Activated CD4-positive, alpha-beta T cell treated with anti-CD3 and anti-CD28 coated beads, Interleukin-2, Interleukin-6, amounts not matched to agents 100 ng/mL and 50 ng/mL, durations not matched to agents 16 hours and 8 hours (primary cell): ENCODE results near the gene MYO9B.

Experiments
- DNase-seq: peaks from one replicate; pipeline ENCODE4 v3.0.0-alpha.2; 2020

The MYO9B gene

DNA sequence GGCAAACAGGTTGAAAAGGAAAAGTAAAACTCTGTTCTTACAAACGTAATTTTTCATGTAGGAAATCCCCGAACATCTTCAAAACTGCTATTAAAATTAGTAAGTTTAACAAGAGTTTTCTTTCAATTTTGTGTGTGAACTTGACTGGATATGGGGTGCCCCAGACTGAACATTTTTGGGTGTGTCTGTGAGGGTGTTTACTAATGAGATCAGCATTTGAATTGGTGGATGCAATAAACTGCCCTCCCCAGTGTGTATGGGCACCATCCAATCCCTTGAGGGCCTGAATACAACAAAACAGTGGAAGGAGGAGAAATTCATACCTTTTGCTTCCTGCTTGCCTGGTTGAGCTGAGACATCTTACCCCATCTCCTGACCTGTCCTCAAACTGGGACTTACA, 12.1 kb upstream of the MYO9B start:
- DNase-seq, result no peak

DNA sequence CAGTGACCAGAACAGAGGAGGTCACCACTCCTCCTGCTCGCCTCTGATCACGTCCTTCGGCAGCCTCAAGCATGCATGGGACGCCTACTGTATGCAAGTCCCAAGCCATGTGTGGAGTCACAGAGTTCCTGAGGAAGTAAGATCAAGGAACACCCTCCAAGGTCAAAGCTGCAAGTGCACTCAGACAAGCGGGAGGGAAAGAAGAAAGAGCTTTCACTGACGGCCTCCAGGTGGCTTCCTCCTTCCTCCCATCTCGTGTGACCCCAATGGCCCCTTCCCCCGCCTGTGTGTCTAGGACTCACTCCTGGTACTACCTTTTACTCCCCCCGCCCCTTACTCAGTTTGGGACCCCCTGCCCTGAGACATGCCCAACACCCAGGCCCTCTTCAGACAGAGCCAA, 6.4 kb upstream of the MYO9B start:
- no peak for DNase-seq

DNA sequence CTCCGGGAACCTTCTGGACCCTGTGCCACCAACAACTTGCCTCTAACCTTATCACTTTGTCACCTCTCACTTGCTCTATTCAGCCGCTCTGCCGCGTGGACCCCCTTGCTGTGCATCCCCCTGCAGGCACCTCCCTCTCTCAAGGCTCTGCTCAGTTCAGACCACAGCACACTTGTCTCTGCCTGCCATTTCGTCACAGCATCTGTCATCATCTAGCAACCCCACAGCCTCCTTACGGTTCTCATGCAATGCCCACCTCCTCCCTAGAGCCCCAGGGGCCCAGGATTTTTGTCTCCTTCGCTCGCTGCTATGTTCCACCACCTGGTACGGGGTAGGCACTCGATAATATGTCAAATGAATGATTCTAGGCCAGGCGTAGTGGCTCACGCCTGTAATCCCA, 5.2 kb upstream of the MYO9B start:
- no peak for DNase-seq

DNA sequence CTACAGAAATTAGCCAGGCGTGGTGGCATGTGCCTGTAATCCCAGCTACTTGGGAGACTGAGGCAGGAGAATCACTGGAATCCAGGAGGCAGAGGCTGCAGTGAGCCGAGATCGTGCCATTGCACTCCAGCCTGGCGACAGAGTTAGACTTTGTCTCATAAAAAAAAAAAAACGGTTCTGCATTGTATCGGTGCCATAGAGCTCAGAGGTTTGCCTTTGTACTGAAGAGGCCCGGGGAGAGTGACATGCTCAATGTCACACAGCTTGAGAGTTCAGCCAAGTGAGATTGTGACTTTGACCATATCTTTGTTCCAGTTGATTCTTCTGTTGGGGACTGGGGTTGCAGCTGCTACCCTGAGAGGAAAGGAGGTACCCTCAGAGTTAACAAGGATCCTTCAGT, 4.7 kb upstream of the MYO9B start:
- DNase-seq, result no peak

DNA sequence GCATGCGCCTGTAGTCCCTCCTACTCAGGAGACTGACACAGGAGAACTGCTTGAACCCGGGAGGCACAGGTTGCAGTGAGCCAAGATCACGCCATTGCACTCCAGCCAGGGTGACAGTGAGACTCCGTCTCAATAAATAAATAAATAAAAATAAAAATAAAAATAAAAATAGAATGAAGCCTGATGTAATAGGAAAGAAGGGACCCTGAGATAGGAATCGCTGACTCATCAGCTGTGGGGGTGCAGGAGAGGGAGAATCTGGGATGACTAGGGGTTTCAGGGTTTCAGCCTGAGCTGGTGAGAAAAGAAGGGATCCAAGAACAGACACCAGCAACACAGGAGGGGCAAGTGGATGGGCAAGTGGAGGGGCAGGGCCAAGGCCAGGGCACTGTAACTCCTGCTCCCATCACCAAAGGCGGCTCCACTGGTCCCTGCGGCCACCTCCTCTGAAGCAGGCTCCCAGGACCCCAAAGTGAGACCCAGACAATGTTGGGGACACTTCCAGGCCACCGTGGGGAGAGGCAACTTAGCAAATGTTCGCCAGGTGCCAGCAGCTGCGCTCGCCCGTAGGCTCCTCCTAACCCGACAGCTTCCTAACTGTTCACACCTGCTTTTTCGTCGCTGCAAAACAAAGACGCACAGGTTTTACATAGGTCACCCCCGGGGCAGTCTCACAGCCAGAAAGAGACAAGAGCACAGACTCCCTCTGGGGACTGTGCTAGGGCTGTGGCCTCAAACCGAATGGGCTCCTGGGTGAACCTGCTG, 1.5 kb upstream of the MYO9B start:
- no peak for DNase-seq

DNA sequence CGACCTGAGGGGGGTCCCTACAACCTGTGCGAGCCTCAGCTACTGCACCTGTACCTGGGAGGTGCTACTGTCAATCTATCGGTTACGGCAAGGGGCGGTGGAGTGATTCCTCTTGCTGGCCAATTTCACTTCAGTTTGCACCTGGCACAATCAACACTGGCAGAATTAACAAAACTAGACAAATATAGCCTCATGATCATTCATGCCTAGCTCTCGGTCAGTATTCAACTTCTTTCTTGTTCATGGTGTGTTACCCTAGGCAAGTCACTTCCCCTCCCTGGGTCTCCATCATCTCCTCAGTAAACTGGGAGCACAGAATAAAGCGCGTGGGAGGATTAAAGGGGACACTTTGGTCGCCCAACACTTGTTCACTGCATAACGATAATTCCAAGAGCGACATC, 943 bp upstream of the MYO9B start:
- DNase-seq, result no peak

DNA sequence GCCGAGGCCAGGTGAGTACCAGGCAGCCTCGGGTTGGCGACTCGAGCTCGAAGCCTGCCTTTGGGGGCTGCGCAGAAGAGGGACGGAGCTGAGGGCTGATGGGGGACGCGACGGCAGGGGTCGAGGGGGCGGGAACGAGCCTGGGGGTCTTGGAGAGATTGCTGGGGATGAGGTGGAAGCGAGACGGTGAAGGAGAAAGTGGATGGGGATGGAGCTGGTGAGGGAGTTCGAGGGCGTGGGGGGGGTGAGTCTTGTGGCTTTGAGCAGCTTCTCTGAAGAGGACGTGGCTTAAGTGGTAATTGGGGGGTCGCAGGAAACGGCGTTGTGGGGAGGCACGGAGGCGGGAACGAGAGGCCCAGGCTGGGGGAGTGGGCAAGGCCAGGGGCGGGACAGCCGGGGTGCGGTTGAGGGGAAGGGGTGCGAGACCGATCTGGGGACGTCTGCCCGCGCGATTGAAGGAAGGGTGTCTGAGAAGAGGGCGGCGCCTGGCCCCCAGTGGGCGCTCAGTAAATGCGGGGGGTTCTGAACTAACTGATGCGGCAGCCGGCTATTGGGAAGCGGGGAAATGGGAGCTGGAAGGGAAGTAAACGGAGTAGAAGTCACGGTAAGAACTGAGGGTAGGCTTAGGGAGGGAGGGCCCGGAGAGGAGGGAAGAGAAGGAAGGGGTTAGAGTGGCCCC, 426 bp downstream of the MYO9B start:
- peak; percentile 52 for DNase-seq

DNA sequence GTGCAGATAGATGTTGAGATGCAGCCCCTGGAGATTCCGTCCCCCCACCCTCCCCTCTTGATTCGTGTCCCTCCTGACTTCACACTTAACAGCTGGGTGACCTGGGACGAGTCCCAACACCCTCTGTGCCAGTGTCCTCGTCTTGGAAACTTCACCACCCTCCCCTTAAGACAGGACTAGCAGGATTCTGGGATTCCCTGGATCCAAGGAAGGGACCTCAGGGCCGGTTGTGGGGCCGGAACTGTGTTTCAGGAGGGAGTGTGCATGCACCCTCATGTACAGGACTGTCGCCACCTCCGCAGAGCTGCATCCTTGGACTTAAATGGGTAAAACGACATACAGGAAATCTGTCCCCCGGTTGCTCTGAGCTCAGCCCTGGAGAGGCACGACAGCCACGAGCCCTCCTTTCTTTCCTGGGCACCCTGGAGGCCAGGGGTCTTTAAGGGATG, 990 bp downstream of the MYO9B start:
- peak; percentile 46 for DNase-seq

DNA sequence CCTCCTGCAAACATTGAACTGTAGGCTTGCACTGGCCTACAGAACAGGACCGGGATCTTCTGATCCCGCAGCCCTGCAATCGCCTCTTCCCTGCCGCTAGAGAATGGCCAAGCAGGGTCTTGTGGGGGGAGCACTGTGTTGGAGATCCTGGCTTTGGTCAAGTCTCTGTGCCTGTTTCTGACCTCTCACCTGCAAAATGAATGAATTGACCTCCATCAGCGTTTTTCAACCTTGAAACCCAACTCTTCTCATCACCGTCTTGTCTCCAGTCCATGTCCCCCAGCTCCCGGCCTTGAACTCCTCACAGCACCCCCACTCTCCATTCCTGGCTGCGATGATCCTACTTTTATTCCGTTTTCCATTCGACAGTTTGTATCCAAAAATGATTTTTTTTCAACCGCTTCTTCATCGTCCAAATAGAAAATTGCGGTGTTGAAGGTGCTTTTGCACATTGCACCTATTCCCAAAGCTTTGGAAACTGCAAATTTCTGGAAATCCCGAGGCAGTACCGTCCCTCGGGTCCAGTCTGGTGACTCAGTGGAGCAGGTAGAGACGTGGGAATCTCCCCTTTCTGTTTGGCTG, 2.0 kb downstream of the MYO9B start:
- no peak for DNase-seq

DNA sequence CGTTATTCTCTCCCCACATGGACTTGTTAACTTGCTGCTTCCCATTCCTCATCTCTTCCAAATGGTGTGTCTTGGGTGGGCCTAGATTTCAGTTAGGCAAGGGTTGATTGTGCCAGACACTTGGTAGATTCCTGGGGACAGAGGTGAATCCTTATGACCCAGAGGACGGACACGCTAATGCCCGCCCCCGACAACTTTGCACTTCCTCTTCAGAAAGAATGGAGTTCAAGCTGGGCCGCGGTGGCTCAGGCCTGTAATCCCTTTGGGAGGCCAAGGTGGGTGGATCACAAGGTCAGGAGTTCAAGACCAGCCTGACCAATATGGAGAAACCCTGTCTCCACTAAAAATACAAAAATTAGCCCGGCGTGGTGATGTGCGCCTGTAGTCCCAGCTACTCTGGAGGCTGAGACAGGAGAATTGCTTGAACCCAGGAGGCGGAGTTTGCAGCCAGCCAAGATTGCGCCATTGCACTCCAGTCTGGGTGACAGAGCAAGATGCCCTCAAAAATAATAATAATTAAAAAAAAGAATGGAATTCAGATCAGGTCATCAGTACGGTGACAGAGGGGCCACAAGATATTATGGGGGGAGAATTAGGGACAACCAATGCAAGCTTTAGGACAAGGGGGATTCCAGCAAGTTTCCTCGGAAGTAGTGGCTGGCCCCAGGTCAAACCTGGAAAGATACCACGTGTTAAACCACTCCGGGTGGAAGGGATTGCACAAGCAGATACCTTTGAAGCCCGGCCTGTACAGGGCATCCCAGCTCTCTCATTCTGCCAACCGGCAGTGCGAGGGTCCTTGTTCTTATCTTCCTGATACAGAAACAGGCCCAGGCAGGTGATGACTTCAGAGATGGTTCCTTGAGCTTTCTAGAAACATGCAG, 2.7 kb downstream of the MYO9B start:
- no peak for DNase-seq

DNA sequence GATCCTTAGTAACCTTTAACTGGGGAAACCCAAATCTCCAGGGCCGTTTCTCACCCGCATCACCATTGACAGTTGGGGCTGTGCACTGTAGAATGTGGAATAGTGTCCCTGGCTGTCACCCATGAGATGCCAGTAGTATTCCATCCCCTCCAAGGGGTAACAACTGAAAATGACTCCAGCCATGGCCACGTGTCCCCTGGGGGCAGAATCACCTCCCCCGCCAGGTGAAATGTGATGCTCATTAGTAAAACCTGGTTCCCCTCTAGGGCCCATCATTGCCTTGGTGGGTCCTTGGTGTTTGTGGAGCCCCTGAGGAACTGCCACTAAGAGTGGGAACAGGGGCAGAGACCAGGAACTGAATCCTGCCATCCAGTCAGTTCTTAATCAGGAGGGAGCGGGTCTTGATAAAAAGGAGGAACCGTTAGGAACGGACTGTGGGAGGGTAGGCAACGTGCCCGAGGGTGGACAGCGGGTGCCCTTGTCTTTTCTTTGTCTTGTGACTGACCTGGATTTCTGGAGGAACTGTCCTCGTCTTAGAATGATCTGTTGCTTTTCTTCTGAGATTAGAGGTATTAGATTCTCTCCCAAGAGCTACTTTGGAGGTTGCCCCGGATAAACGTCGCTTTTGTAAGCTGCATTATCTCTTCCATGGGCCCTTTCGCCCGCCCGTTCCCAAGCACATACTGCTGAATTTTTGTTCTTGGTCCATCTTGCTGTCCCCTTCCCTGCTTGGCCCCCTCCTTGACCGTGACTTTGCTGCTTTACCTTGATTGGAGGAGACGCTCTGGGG, 3.5 kb downstream of the MYO9B start:
- DNase-seq, result no peak

DNA sequence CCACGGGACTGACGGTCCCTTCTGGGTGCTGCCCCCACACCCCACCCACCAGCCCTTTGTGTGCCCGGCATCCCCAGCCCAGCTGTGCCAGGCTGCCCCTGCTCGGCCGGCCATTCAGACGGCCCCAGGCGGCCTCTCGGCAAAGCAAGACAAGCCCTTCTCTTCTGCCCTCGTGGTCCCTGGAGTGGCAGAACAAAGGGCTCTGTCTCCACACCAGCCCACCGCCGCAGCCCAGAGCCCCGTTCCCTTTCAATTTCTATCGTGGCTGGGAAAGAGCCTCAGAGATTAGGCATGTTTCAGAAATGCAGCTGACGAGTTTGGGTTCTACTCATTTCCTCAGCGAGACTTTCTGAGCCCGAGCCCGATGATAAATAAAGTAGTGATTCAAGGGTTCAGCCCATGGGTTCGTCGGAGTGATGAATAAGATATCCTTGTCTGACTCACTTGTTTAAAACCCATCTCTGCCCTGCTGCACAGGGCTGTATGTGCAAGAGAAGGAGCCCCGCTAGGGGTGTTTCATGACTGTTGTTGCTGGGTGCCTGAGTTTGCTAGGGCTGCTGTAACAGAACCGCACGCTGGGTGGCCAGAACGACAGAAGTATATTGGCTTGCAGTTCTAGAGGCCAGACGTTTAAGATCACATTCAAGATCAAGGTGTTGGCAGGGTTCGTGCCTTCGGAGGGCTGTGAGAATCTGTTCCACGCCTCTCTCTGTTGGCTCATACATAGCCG, 4.3 kb downstream of the MYO9B start:
- peak; percentile 90 for DNase-seq

DNA sequence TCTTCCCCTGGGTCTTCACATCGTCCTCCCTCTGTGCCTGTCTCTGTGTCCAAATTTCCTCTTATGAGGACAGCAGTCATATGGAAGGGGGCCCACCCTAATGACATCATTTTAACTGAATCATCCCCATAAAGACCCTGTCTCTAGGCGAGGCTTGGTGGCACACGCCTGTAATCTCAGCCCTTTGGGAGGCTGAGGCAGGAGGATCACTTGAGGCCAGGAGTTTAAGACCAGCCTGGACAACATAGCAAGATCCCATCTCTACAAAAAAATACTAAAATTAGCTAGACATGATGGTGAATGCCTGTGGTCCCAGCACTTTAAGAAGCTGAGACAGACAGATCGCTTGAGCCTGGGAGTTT, 4.8 kb downstream of the MYO9B start:
- no peak for DNase-seq

DNA sequence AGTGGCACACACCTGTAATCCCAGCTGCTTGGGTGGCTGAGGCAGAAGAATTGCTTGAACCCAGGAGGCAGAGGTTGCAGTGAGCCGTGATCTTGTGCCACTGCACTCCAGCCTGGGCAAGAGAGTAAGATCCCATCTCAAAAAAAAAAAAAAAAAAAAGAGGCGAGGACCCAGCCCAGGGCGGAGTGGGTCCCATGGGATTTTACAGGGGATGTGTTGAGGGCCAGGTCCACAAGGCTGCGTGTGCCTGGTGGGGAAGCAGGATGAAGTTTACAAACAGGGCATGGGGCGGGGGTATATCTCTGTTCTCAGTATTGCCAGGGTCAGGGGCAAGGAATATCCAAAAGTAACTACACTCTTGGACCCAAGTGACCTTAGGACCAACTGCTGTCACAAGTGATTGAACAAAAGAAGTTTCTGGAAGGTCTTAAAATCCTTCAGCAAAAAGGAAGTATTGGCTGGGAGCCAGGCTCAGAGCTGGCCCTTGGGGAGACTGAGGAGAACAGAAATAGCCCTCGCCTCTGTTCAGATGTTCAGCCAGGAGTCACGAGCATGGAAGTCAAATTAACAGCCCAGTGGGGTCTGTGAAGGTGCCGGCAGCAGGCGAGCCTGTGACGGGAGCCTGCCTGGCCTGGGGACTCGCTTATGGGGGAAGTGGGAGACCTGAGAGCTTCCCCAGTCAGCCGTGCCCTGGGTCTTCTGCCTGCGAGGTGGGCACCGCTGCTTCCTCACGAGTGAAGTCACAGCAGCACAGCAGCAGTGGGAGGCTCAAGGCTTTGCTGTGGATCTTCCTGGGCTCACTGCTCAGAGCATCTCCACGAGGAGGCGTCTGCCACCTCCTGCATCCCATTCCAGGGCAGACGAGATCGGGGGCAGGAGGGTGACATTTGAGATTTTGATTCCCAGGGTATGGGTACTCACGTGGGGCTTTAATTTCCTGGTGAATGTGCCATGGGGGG, 6.4 kb downstream of the MYO9B start:
- no peak for DNase-seq

DNA sequence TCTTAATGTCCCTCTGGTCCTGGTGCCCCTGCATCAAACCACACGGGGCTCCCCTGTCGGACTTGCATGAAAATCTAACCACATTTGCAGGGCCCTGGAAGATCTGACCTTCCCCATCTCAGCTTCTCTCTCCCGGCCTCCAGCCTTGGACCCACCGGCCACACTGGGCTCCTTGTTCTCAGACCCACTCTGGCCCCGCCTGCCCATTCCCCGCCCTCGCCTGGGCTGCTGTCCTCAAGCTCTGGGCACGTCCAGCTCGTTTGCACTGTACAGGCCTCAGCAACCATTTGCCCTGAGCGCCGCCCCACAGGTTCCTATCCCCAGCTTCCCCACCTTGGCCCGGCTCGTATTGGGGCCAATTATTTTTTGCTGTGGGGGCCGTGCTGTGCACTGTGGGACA, 10.5 kb downstream of the MYO9B start:
- DNase-seq, result no peak

DNA sequence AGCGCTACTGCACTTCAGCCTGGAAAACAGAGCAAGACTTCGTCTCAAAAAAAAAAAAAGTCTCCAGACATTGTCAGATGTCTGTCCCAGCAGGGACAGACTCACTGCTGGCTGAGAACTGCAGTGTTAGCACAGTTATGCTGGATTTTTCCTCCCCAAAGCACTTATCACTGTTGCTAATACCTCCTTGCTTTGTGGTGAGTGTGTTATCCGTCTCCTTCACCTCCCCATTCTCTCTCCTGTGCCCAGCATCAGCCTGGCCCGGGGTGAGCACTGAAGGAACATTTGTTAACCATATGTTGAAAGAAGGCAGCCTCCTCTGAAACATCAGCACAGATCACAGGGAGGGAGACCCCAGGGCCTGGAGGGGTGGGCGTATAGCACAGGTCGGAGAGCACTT, 11.3 kb downstream of the MYO9B start:
- no peak for DNase-seq

DNA sequence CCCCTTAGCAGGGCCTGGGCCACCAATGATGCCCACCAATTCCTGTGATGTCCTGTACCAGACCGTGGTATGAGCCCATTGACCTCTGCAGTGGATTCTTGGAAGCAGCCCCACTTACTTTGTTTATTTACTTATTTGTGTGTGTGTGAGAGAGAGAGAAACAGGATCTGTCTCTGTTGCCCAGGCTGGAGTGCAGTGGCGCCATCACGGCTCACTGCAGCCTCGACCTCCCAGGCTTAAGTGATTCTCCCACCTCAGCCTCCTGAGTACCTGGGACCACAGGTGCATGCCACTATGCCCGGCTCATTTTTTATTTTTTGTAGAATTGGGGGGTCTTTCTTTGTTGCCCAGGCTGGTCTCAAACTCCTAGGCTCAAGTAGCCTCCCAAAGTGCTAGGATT, 13.0 kb downstream of the MYO9B start:
- DNase-seq, result no peak

DNA sequence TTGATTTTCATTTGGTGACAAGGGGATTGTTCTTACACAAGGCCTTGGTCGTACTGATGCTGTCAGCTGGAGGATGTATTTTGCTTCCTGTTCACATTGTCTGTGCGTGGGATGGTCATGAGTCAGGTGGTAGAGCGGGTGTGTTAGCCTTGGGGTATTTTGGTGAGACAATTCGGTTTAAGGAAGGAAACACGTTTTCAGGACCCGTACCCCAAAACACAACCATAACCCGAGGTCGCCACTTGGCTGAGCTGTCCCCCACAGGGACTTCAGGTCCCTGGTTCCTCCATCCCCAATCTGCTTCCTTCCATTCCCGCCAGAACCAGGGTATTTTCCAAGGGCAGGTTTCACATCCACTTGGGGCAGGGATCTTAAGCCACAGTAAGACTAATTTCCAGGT, 15.0 kb downstream of the MYO9B start:
- peak; percentile 38 for DNase-seq

DNA sequence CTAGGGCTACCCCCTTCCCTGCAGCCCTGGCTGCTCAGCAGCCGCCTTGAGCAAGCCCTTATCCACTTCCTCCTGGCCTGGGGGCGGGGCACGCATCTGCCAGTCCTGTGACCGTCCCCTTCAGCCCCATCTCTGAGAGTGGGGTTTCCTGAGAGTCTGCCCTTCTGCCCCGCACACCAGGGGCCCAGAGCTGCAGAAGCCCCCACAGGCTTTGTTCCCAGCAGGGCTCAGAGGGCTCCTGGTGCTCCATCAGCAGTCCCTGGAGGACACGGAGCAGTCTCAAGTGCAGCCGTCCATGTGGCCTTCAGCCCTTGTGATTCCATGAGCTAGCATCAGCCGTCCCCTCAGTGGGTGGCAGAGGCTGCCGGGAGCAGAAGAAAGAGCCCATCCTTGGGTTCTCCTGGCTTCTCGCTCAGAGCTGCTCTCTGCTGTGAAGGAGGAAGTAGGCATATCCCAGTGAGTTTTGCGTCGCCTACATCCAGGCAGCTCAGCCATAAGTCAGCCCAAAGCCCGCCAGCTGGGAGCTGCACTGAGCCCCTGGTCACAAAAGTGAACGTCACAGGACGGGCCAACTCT, 16.3 kb downstream of the MYO9B start:
- no peak for DNase-seq

DNA sequence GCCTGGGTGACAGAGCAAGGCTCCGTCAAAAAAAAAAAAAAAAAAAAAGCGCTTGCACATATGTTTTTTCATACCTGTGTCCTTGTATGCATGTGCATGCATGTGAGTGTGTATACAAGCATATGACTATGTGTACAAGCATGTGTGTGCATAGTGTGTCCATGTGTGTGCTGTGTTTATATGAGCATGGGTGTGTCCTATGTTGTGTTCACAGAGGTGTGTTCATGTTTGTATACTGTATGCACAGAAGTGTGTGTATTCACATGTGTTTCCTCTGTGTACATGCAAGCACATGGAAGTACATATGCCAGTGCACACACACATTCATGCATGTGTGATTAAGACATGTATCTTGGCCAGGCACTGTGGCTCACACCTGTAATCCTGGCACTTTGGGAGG, 17.1 kb downstream of the MYO9B start:
- DNase-seq, result no peak
